Fibroblast of the conjunctiva (primary cell): Measurements from ENCODE around the gene NDRG2.
"Not testable (repeated sequence)": the region's sequence is repeated elsewhere in the genome, so short reads cannot be mapped to it uniquely, and the experiment has no call there.

Source experiments
- DNase-seq: peaks from one replicate; pipeline ENCODE4 v3.0.0-alpha.2; 2010; ENCODE audit warnings: low read depth

NDRG2 gene

DNA sequence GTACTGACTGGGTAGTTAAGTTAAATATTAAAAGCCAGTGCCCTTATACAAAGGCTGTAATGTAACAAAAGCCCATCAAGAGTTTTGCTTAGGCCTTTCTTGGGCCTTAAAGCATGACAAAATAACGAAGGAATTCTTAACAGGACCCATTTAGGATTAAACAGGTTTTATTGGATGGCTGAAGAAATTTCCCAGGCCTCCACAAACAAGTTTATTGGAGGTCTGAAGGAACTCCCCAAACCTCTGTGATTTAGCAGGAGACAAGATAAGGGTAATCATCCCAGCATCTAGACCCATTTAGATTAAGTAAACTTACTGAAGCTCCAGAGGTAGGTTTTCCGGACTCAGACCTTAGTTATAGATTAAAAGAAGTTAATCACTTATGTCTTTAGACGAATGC lies 15.1 kb downstream of the NDRG2 start:
- not testable (repeated sequence) for DNase-seq

DNA sequence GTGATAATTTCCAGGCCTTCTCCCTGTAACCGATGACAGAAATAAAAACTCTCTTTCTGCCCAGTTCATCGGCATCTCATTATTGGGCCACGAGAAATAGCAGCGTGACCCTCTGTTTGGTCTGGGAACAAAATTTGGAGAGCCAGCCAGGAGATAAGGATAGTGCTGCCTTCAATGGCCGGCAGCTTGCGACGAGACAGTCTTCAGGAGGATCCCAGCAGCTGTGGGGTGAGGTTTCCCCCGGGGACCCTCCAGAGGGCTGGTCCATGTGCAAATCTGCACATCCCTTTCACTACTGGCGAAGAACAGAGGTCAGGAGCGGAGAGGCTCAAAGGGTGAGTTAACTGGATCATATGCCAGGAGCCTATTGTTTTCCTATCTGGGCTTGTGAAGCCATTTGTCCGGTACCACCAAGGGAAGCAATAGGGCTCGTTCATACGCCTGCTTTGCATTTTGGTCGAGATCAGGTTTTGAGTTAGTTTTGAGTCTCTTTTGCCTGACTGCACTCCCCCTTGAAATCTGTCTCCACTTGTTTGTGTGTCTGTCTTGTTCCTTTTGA lies 21.0 kb downstream of the NDRG2 start:
- no peak for DNase-seq

DNA sequence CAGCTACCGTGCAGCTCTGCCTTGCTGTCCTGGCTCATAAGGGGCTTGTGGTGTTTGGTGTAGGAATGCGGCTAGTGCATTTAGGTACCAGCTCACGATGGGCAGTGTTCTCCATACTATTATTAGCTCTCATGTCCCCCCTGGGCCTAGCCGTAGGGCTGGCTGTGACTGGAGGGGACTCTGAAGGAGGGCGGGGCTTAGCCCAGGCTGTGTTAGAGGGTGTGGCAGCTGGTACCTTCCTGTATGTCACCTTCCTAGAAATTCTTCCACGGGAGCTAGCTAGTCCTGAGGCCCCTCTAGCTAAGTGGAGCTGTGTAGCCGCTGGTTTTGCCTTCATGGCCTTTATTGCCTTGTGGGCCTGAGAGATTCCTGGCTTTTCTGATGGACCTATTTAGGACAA lies 23.6 kb downstream of the NDRG2 start:
- DNase-seq = no peak

DNA sequence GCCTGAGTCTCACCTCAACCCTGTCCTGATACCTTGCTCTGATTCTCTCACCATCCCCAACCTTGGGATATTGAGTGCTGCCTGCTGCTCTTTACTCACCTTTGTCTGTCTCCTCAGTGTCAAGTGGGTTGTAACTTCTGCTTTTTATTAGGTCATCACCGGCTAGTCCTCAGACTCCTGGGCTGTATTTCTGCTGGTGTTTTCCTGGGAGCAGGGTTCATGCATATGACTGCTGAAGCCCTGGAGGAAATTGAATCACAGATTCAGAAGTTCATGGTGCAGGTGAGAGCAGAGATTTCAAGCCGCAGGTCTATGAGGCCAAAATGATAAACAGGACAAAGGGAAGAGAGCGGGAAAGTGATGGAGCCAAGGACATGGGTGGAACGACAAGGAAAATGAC lies 25.3 kb downstream of the NDRG2 start:
- no peak for DNase-seq

DNA sequence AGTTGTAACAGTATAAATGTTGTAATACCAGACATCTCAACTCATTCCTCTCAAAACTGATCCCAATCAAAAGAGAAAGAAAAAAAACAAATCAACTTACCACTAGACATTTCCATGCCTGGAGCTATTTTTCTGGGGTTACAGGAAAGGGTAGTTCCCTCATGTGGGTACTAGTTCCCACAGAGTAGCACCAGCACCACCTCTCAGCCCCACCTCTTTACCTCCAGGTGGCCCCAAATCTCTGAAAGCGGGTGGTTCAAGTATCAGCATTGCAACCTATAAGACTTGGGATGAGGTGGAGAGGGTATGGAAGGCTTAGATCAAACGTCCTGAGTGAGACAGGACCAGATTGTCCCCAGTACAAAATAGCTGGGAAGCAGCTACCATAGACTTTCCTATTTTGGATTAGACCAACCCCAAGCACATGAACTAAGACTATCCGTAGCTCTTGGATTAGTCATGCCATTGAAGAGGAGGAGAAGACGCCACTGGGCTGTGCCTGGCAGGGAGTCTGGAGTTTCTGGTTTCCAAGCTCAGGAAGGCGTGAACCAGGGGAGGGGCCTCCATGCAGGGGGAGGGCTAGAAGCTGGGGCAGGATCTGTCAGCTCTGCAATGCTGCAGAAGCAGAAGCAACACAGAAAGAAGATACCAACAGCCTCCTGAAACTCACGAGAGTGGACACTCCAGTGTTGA lies 26.0 kb downstream of the NDRG2 start, which contains the start of gene SLC39A2:
SLC39A2 (plus strand) TSS at position 620 of the 693 bp plus-strand sequence. CDS start 154 bp downstream, outside the sequence.
- DNase-seq = peak; percentile 29

DNA sequence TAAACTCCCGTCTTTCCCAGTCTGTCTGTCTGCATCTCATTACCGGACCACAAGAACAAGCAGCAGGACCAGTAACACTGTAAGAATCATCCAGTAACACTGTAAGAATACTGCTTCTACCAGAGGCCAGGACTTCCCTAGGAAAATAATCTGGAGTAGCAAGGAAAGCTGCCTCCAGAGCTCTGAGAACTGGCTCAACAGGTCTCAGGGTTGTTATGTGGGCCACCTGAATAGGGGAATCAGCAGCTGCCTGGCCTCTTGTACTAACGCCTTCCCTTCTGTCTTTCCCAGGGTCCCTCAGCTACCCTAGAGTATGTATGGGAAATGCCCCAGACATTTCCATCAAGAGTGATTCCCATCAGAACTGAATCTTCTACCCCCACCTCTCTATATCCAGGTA lies 26.7 kb downstream of the NDRG2 start:
- DNase-seq = no peak

DNA sequence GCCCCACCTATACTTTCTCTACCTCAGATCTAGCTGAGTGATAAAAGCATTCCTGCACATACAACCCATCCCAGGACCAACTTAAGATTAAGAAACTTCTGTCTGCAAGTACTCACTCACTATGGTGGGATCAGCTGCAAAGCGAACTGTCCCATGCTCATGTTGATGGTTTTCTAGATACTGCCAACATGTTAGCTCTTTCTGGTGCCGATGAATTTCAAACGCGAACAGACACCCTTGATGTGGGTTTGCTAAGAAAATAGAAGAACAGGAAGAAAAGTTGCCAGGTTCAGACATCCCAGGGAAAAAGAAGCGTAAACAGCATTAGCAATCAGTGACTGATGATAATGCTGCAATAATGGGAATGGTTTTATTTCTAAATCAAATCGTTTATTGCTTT lies 27.3 kb downstream of the NDRG2 start:
- no peak for DNase-seq

DNA sequence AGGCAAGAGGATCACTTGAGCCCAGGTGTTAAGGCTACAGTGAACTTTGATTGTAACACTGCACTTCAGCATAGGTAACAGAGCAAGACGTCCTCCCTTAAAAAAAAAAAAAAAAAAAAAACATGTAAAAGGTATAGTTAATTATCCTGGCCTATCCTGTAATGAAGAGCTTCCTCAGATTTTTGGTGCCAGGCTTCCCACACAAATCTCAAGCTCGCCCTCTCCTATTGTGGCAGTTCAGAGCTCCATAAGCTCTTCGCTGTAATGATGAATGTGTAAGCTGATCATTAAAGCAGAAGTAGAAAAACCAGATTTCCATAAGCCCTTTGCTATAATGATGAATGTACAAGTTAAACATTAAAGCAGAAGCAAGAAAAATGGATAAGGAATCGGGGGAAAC lies 27.7 kb downstream of the NDRG2 start:
- no peak for DNase-seq

DNA sequence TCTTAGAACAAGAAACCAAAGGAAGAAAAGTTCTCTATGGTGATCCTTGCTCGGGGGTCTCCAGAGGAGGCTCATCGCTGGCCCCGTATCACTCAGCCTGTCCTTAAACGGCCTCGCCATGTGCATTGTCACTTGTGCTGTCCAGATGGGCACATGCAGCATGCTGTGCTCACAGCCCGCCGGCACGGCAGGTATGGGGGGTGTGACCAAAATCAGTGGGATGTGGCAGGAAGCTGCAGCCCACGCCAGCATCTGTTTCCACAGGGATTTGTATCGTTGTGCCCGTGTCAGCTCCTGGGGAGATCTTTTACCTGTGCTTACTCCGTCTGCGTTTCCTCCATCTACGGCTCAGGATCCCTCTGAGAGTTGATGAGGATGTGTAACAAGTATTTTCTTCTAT lies 28.3 kb downstream of the NDRG2 start:
- no peak for DNase-seq

DNA sequence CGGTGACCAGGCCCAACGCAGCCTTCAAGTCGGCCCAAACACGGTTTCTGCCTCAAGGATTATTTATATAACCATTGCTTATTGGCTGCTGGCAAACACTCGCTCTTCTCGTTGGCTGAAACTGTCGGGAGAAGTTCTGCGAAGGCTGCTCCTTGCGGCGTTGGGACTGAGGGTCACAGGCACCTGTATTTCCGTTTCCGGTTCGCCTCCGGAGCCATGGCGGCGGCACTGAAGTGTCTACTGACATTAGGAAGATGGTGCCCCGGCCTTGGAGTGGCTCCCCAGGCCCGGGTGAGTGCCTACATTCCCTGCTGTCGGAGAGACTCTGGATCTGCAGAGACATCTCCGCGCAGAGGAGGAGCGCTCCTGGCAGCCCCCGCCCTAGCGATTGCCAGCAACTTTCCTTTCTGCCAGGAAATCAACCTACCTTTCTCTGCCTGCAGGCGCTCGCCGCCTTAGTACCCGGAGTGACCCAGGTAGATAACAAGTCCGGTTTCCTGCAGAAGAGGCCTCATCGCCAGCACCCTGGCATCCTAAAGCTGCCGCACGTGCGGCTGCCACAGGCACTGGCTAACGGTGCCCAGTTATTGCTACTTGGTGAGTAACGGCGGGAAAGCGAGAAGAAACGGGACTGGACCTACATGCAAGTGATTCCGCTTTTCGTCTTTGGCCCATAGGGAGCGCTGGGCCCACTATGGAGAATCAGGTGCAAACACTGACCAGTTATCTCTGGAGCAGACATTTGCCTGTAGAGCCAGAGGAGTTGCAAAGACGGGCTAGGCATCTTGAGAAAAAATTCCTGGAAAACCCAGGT lies 34.9 kb downstream of the NDRG2 start, which contains the start of gene METTL17:
METTL17 (plus strand) TSS at position 194 of the 814 bp plus-strand sequence; CDS start at position 217, 23 bp downstream.
- peak; percentile 97 for DNase-seq

DNA sequence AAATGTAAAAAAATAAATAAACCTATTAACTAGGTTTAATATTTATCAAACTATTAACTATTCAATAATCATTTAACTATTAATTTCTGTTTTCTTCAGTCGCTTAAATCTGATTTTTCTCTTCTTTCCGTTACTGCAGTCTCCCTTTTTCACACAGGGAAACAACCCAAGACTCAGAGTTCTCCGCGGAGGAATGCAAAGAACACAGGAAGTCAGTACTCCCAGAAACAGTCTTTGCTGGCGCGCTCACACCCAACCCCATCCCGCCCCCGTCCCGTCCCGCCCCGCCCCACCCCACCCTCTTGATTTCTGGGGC lies 35.4 kb downstream of the NDRG2 start:
- DNase-seq = no peak

DNA sequence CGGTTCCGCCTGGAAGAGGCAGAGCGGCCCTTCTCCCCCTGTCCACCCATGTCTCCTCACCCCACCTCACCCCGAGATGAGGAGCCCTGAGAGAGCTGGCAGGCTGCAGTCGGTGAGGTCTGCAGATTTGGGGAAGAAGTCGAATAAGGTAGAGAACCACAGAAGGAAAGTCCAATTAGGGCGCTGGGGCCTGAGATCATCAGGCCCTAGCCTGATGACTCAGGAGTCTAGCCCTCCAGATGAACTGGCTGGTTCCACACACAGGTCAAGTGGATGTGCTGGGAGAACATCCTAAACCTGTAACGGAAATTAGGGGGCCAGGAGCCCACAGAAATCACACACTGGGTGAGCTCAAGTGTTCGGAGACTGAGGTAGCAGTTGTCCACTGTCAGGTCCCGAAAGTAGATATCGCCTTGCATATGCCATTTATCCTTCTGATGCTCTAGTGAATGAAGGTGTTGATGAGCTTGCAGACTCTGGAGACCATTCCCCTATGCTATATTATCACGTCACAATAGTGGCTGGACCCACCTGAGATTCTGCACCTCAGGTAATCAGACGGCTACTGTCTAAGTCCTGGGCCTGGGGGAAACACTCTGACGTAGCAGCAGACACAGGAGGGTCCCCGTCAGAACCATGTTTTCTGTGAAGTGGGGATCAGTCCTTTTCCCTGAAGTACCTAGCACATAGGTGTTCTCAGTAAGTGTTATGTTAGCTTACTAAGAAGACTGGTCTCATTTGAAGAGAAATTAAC lies 36.0 kb downstream of the NDRG2 start:
- no peak for DNase-seq

DNA sequence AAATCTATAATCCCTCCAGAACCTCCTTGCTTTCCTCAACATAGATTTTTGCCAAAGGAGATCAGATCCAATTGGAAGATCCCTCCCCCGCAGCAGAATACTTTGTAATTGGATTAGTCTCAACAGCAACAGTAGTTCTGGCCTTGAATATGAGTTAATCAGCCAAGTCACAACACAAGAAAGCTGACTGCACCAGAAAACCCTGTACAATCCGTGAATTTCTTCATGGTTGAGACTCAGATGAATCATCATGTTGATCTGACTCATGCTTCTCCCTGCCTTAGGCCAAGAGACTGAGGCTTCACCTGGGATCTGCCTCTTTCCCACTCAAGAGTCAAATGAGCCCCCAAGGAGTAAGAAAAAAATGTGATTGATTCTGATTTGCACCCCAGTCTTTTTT lies 38.0 kb downstream of the NDRG2 start:
- peak; percentile 88 for DNase-seq

DNA sequence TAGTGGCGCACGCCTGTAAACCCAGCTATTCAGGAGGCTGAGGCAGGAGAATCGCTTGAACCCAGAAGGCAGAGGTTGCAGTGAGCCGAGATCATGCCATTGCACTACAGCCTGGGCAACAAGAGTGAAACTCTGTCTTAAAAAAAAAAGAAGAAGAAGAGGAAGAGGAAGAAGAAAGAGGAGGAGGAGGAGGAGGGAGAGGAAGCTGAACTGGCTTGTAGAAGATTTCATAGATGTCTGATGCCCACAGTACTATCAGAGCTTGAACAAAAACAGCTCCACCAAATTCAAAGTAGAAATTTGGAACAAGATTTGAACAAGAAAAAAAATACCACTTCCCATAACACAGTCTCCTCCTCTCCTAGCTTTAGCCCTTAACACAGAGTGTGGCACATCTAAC lies 39.2 kb downstream of the NDRG2 start:
- DNase-seq = not testable (repeated sequence)

DNA sequence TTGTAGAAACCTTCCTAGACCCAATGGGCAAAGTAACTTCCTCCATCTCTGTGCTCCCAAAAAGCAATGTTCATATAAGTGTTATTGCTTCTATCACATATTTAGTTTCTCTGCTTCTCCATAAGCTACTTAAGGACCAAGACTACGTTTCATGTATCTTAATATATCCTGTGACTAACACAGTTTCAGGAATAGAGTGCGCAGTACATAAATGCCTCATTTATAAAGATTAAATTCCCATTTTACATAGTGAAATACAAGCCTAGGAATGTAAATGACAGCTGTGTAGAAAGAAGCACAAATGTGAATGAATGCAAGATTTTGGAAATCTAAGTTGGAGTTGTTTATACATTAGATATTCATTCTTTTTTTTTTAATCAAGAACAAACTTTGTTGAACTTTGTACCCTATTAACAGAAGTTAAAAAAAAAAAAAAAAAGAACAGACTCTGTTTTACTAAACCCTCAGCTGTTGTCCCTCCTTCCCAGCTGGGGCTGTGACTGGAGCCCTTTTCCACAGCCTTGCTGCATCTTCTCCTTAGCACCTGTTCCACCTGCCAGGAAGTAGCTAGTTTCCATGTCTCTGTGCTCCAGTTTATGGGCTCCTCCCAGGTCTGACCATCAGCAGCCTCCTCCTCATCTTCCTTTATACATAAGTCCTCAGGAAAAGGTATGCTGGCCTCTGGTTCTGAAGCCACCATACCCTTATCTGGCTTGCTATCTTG lies 42.1 kb downstream of the NDRG2 start:
- no peak for DNase-seq

DNA sequence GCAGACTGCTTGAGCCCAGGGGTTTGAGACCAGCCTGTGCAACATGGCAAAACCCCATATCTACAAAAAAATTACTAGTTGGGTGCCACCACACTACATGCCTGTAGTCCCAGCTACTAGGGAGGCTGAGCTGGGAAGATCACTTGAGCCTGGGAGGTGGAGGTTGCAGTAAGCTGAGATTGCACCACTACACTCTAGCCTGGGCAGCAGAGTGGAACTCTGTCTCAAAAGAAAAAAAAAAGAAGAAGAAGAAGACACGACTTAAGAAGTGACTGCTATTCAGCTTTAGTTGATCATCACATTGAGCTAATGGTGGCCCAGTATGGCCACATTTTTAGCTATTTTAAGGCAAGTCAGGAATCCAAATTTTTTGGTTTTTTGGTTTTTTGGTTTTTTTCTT lies 44.0 kb downstream of the NDRG2 start:
- no peak for DNase-seq

DNA sequence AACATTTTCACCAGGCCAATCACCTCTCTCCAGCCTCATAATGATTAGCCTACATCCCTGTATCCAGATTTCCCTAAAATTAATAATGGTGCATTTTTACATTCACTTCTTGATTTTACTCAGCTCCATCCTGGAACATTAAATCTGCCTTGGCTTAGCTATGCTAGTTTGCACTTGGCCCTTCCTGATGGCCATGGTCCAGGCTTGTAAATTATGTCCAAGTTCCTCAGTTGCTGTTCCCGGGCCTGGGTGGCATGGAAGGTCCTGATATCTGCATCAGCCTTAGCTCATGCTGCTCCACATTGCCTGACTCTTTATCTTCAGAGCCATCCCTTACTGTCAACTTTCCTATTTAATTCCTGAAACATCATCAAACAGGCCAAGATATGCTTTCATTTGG lies 46.2 kb downstream of the NDRG2 start:
- no peak for DNase-seq

DNA sequence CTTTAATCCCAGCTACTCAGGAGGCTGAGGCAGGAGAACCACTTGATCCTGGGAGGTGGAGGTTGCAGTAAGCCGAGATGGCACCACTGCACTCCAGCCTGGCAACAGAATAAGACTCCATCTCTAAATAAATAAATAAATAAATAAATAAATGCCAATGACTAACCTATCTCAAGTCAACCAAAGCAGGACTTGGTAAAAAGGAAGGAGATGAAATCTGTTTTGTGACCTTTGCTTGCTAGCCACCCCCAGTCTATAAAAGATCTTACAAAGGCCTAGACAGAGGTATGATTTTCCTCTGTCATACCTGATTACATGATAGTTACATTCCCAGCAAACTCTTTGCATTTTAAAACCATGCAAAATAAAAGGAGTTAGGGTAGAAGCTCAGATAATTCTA lies 48.6 kb downstream of the NDRG2 start:
- DNase-seq = no peak

DNA sequence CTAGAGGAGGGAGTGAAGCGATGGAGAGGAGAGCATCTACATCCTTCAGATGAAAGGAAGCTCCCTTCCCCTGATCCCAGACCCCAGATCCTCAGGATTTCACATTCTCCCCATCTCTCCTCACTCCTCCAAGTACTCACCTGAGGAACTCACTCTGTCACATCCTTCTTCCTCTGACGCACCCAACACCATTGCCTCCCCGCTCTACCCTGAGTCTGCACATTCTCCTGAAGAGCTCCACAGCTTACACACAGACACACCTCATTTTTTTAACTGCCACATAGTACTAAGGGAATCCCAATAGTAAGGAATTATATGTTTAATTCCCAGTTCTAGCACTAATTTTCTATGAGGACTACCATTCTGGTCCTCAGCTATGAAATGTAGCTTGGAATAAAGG lies 51.4 kb downstream of the NDRG2 start:
- DNase-seq = no peak

DNA sequence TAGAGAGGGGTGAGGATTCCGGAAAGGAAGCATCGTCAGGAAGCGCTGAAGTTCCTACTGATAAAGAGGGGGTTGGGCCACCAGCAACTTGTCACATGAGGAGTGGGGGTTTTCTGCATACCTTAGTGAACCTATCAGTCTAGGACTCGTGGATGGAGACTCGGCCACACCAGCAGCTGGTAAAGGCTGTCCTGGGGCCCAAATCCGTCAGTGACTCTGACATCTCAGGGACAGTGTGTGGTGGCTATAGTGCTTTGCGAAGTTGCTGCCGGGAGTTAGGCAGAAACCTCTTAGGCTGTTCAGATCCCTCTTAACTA lies 53.2 kb downstream of the NDRG2 start:
- no peak for DNase-seq

DNA sequence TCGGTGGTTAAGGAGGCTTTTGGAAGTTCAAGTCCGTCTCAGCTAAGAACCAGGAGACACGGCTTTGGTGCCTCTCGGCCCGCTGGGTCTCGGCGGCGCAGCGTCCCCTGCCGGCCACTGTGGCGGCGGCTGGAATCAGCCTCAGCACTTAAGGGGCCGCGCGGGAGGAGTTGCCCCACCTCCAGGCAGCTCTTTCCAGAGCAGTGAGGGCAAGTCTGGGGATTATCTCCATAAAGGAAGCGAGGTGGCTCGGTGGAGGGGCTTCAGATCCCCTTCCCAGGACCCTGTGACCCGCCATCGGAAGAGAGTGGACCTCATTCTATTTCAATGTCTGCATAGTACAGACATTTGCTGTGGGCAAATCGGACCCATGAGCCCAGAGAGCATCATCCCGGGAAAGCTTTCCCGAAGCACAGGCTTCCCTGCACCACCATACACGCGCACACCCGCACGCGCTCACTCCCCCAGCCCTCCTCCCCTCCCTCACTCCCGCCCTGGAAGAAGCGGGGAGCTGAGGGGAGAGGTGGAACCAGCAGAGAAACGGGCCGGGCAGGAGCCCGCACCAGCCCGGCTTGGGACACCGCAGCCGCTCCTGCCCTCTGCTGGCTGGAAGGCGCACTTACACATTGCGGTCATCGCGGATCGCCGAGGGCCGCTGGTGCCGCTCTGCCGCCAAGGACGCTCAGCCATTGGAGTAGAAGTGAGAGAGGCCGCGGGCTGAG lies 53.7 kb downstream of the NDRG2 start:
- peak; percentile 76 for DNase-seq

DNA sequence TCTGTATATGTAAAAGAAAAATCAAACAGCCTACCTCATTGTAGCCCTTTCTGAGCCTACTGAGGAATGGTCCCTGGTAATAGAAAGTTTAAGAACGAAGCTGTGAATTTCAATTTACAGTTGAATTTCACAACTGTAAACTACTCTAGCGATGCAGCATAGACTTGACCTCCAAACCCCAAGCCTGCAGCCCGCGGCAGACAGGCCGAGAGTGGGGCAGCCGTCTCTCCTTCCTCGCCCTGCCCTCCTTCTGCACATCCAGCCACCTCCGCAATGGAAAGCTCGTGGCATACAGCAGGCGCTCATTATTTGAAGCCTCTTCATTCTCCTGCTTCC lies 54.2 kb downstream of the NDRG2 start:
- DNase-seq = no peak
